GM12874 (cell line): ENCODE results near the gene RGS14.
A peak's percentile ranks its signal among the peaks of the same experiment; 100 is the strongest.

Source experiments
- CTCF ChIP-seq: IDR thresholded peaks from 2 replicates; pipeline ENCODE4 v1.5.1; 2011; ENCODE audit warnings: low read depth, mild to moderate bottlenecking, control low read depth, low read length, moderate library complexity; ENCODE audit not compliant: insufficient read depth

Gene RGS14

GRCh38 chr5:177365845-177366527 lies 8.3 kb downstream of the RGS14 start:
- no peak for TF ChIP-seq CTCF

- TF ChIP-seq CTCF = no peak
Measured at GRCh38 chr5:177366528-177367322, 9.0 kb downstream of the RGS14 start.

GRCh38 chr5:177367323-177367848 lies 9.7 kb downstream of the RGS14 start:
- TF ChIP-seq CTCF = no peak

- TF ChIP-seq CTCF = no peak
Measured at GRCh38 chr5:177367981-177368868, 10.5 kb downstream of the RGS14 start.

GRCh38 chr5:177368869-177369644 lies 11.3 kb downstream of the RGS14 start:
- TF ChIP-seq CTCF = peak; percentile 78

- TF ChIP-seq CTCF = no peak
Measured at GRCh38 chr5:177369645-177370440, 12.1 kb downstream of the RGS14 start.
